ENCODE results near the gene LRRC4C.

The LRRC4C gene

GRCh38 chr11:41003339-41004282 lies 455.8 kb downstream of the LRRC4C start:
- Histone ChIP-seq H3K27me3 (replicated peaks; ENCODE audit: control insufficient read depth, insufficient read depth, low read length) (no peaks in the 10 kb centered on the region), H3K4me3 (replicated peaks; ENCODE audit: low read depth, low read length) (no peak overlapping the region), H3K36me3 (ENCODE audit: control insufficient read depth, insufficient read depth, low read length) (no peaks in the 10 kb centered on the region)
- DNase-seq (ENCODE audit: extremely low read depth, insufficient read length): no peak
- TF ChIP-seq CTCF (IDR thresholded peaks at IDR 0.05; ENCODE audit: insufficient read depth, low read length, poor library complexity, severe bottlenecking): no peak

GRCh38 chr11:40998920-40999319 lies 460.5 kb downstream of the LRRC4C start:
- no peak overlapping the region for H3K4me3 ChIP-seq (replicated peaks; ENCODE audit: low read depth, low read length)
- H3K36me3 ChIP-seq (ENCODE audit: control insufficient read depth, insufficient read depth, low read length): no peaks in the 10 kb centered on the region
- no peaks in the 10 kb centered on the region for H3K27me3 ChIP-seq (replicated peaks; ENCODE audit: control insufficient read depth, insufficient read depth, low read length)
- TF ChIP-seq CTCF (IDR thresholded peaks at IDR 0.05; ENCODE audit: insufficient read depth, low read length, poor library complexity, severe bottlenecking): no peak
- no peak for DNase-seq (ENCODE audit: extremely low read depth, insufficient read length)

- Histone ChIP-seq H3K27me3 (replicated peaks; ENCODE audit: control insufficient read depth, insufficient read depth, low read length) (no peaks in the 10 kb centered on the region), H3K4me3 (replicated peaks; ENCODE audit: low read depth, low read length) (no peak overlapping the region), H3K36me3 (ENCODE audit: control insufficient read depth, insufficient read depth, low read length) (no peaks in the 10 kb centered on the region)
- peak; percentile 4 for DNase-seq (ENCODE audit: extremely low read depth, insufficient read length)
- no peak for TF ChIP-seq CTCF (IDR thresholded peaks at IDR 0.05; ENCODE audit: insufficient read depth, low read length, poor library complexity, severe bottlenecking)
Observed at GRCh38 chr11:40987776-40988435, 471.5 kb downstream of the LRRC4C start.

- DNase-seq (ENCODE audit: extremely low read depth, insufficient read length): no peak
- H3K27me3 ChIP-seq (replicated peaks; ENCODE audit: control insufficient read depth, insufficient read depth, low read length): no peaks in the 10 kb centered on the region
Observed at GRCh38 chr11:40986320-40986719, 473.1 kb downstream of the LRRC4C start.

GRCh38 chr11:40975076-40975475 lies 484.4 kb downstream of the LRRC4C start:
- no peak for DNase-seq (ENCODE audit: extremely low read depth, insufficient read length)
- no peak overlapping the region for H3K4me3 ChIP-seq (replicated peaks; ENCODE audit: low read depth, low read length)
- H3K36me3 ChIP-seq (ENCODE audit: control insufficient read depth, insufficient read depth, low read length): no peaks in the 10 kb centered on the region
- no peaks in the 10 kb centered on the region for H3K27me3 ChIP-seq (replicated peaks; ENCODE audit: control insufficient read depth, insufficient read depth, low read length)
- no peak for TF ChIP-seq CTCF (IDR thresholded peaks at IDR 0.05; ENCODE audit: insufficient read depth, low read length, poor library complexity, severe bottlenecking)

More at GRCh38 chr11:40986320-40986719, 473.1 kb downstream of the LRRC4C start:
- Histone ChIP-seq H3K36me3 (ENCODE audit: control insufficient read depth, insufficient read depth, low read length) (no peaks in the 10 kb centered on the region), H3K4me3 (replicated peaks; ENCODE audit: low read depth, low read length) (no peak overlapping the region)
- no peak for TF ChIP-seq CTCF (IDR thresholded peaks at IDR 0.05; ENCODE audit: insufficient read depth, low read length, poor library complexity, severe bottlenecking)
